Measurements from ENCODE around the gene PRICKLE3. TPM values are rescaled to one million over a fixed set of nuclear protein-coding genes. Genes with fewer than 3 reads are reported as not detected.

The PRICKLE3 gene
- total RNA-seq, 2 donors from 2014 or later: 7.5 to 13.2 TPM

GRCh38 chrX:49226946-49227345 lies 40.8 kb upstream of the PRICKLE3 start:
- H3K4me1 ChIP-seq: no peaks in the 10 kb centered on the region
- ATAC-seq: no peak
- H3K27ac ChIP-seq: no peak overlapping the region
- intact Hi-C loops (cut with DNase I): no loop called here
- H3K9me3 ChIP-seq: no peaks in the 10 kb centered on the region
- no peak for TF ChIP-seq POLR2A (IDR thresholded peaks at IDR 0.05)
- TF ChIP-seq, protein P1, sequence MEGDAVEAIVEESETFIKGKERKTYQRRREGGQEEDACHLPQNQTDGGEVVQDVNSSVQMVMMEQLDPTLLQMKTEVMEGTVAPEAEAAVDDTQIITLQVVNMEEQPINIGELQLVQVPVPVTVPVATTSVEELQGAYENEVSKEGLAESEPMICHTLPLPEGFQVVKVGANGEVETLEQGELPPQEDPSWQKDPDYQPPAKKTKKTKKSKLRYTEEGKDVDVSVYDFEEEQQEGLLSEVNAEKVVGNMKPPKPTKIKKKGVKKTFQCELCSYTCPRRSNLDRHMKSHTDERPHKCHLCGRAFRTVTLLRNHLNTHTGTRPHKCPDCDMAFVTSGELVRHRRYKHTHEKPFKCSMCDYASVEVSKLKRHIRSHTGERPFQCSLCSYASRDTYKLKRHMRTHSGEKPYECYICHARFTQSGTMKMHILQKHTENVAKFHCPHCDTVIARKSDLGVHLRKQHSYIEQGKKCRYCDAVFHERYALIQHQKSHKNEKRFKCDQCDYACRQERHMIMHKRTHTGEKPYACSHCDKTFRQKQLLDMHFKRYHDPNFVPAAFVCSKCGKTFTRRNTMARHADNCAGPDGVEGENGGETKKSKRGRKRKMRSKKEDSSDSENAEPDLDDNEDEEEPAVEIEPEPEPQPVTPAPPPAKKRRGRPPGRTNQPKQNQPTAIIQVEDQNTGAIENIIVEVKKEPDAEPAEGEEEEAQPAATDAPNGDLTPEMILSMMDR (IDR thresholded peaks at IDR 0.05): no peak
- no peaks in the 10 kb centered on the region for H3K27me3 ChIP-seq
- no peak for DNase-seq
- H3K36me3 ChIP-seq (replicated peaks in 1 of 2; ENCODE audit: insufficient read depth in 1 of 2, low read depth in 2 of 2): no peaks in the 10 kb centered on the region
- 84 to 87% methylated on average over 3 of the region's 9 CpGs for WGBS, 2 donors
- H3K4me3 ChIP-seq: no peak overlapping the region

DNA sequence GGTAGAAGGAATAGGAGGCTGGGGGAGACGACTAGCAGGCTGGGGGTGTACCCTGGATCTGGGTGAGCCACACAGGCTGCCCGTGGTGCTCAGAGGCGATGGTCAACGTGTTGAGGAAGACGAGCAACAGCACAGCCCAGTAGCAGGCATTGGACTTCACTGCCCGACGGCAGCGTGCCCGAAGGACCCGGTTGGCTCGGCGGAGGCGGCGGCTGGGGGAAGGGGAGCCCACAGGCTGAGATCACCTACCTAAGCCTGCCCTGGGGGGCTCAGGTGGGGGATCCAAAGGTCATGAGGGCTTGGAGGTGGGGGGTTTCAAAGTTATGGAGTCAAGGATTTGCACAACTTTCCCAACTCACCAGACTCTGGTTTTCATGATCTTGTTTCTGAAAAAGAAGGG lies 39.7 kb upstream of the PRICKLE3 start:
- Histone ChIP-seq H3K4me3 (no peak overlapping the region), H3K36me3 (replicated peaks in 1 of 2; ENCODE audit: insufficient read depth in 1 of 2, low read depth in 2 of 2) (no peaks in the 10 kb centered on the region), H3K4me1 (no peaks in the 10 kb centered on the region), H3K27me3 (no peaks in the 10 kb centered on the region), H3K9me3 (no peaks in the 10 kb centered on the region), H3K27ac (no peak overlapping the region)
- ATAC-seq (no peak), DNase-seq (no peak)
- intact Hi-C loops (cut with DNase I): no loop called here
- 60 to 80% methylated on average over 1 to 3 of the region's 14 CpGs for WGBS, 2 donors
- TF ChIP-seq, protein P1 (IDR thresholded peaks at IDR 0.05): no peak
- TF ChIP-seq POLR2A (IDR thresholded peaks at IDR 0.05): no peak

DNA sequence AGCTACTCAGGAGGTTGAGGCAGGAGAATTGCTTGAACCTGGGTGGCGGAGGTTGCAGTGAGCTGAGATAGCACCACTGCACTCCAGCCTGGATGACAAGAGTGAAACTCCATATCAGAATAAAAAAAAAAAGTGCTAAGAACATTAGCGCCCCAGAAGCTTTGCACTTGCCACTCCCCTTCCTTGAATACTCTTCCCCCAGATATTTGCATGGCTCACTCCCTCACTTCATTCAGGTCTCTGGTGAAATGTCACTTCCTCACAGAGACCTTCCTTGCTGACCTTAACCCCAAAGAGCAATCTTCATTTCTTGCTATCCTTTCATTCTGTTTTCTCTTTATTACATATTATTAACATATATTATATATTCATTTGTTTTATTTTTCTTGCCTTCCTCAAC lies 35.7 kb upstream of the PRICKLE3 start:
- TF ChIP-seq POLR2A (IDR thresholded peaks at IDR 0.05): no peak
- TF ChIP-seq, protein P1 (IDR thresholded peaks at IDR 0.05): no peak
- Histone ChIP-seq H3K27me3 (no peaks in the 10 kb centered on the region), H3K36me3 (replicated peaks in 1 of 2; ENCODE audit: insufficient read depth in 1 of 2, low read depth in 2 of 2) (no peaks in the 10 kb centered on the region), H3K4me3 (no peak overlapping the region), H3K4me1 (no peaks in the 10 kb centered on the region), H3K9me3 (no peaks in the 10 kb centered on the region), H3K27ac (no peak overlapping the region)
- no peak for ATAC-seq
- WGBS, 2 donors: 59 to 72% methylated on average over 2 of the region's 2 CpGs
- DNase-seq: no peak
- intact Hi-C loops (cut with DNase I): no loop called here

DNA sequence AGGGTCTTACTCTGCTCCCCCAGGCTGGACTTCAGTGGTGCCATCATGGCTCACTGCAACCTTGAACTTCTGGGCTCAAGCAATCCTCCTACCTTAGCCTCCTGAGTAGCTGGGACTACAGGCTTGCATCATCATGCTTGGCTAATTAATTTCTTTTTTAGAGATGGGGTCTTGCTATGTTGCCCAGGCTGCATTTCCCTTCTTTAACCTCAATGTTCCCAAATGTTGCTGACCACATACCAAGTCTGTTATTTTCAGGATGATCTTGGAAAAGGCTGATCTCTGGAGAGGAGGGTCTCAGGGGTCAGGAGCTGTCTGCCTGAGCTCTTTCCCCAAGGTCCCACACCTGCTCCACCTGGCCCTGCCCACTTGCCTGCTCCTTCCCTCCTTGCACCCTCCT lies 33.9 kb upstream of the PRICKLE3 start:
- no peak for DNase-seq
- H3K27ac ChIP-seq: no peak overlapping the region
- H3K27me3 ChIP-seq: no peaks in the 10 kb centered on the region
- no peak for ATAC-seq
- no peak for TF ChIP-seq POLR2A (IDR thresholded peaks at IDR 0.05)
- TF ChIP-seq, protein P1 (IDR thresholded peaks at IDR 0.05): no peak
- H3K9me3 ChIP-seq: no peaks in the 10 kb centered on the region
- intact Hi-C loops (cut with DNase I): no loop called here
- H3K36me3 ChIP-seq (replicated peaks in 1 of 2; ENCODE audit: insufficient read depth in 1 of 2, low read depth in 2 of 2): no peaks in the 10 kb centered on the region
- H3K4me3 ChIP-seq: no peak overlapping the region
- no peaks in the 10 kb centered on the region for H3K4me1 ChIP-seq

GRCh38 chrX:49214996-49215526 lies 28.9 kb upstream of the PRICKLE3 start:
- H3K4me3 ChIP-seq: no peak overlapping the region
- H3K4me1 ChIP-seq: no peaks in the 10 kb centered on the region
- intact Hi-C loops (cut with DNase I): no loop called here
- no peaks in the 10 kb centered on the region for H3K27me3 ChIP-seq
- 84% methylated on average over 8 to 13 of the region's 14 CpGs for WGBS, 2 donors
- DNase-seq (no peak), ATAC-seq (no peak)
- H3K27ac ChIP-seq: no peak overlapping the region
- no peaks in the 10 kb centered on the region for H3K36me3 ChIP-seq (replicated peaks in 1 of 2; ENCODE audit: insufficient read depth in 1 of 2, low read depth in 2 of 2)
- no peak for TF ChIP-seq POLR2A (IDR thresholded peaks at IDR 0.05)
- TF ChIP-seq, protein P1 (IDR thresholded peaks at IDR 0.05): no peak
- no peaks in the 10 kb centered on the region for H3K9me3 ChIP-seq
